ENCODE results near the gene RNF169.
"Not testable (repeated sequence)": the region's sequence is repeated elsewhere in the genome, so short reads cannot be mapped to it uniquely, and the experiment has no call there.

RNF169 gene

GRCh38 chr11:74825596-74825995 is 76.9 kb downstream of the RNF169 start:
- not testable (repeated sequence) for DNase-seq

- no peak for DNase-seq
These were observed 78.3 kb downstream of the RNF169 start for GRCh38 chr11:74826901-74827300.

- DNase-seq = no peak
These were observed 88.5 kb downstream of the RNF169 start for GRCh38 chr11:74837191-74837590.

GRCh38 chr11:74838188-74838587 is 89.5 kb downstream of the RNF169 start:
- no peak for DNase-seq

GRCh38 chr11:74839446-74839845 is 90.8 kb downstream of the RNF169 start:
- no peak for DNase-seq

- DNase-seq = no peak
These were observed 91.3 kb downstream of the RNF169 start for GRCh38 chr11:74839971-74840370.

GRCh38 chr11:74840486-74840885 is 91.8 kb downstream of the RNF169 start:
- no peak for DNase-seq

GRCh38 chr11:74842967-74843366 is 94.3 kb downstream of the RNF169 start:
- no peak for DNase-seq

GRCh38 chr11:74844072-74844471 is 95.4 kb downstream of the RNF169 start:
- DNase-seq = no peak

- no peak for DNase-seq
These were observed 96.2 kb downstream of the RNF169 start for GRCh38 chr11:74844865-74845264.

- DNase-seq = no peak
These were observed 97.4 kb downstream of the RNF169 start for GRCh38 chr11:74845978-74846517.

GRCh38 chr11:74846770-74847169 is 98.1 kb downstream of the RNF169 start:
- no peak for DNase-seq

- DNase-seq = no peak
These were observed 98.7 kb downstream of the RNF169 start for GRCh38 chr11:74847395-74847794.

- DNase-seq = no peak
These were observed 99.2 kb downstream of the RNF169 start for GRCh38 chr11:74847895-74848294.

- DNase-seq = no peak
These were observed 101.1 kb downstream of the RNF169 start for GRCh38 chr11:74849525-74850391.

GRCh38 chr11:74853223-74853622 is 104.6 kb downstream of the RNF169 start:
- no peak for DNase-seq

- no peak for DNase-seq
These were observed 112.1 kb downstream of the RNF169 start for GRCh38 chr11:74860743-74861142.

GRCh38 chr11:74863410-74863809 is 114.8 kb downstream of the RNF169 start:
- DNase-seq = no peak

- DNase-seq = no peak
These were observed 117.9 kb downstream of the RNF169 start for GRCh38 chr11:74866557-74866956.

- no peak for DNase-seq
These were observed 121.8 kb downstream of the RNF169 start for GRCh38 chr11:74870485-74870884.

GRCh38 chr11:74871037-74871436 is 122.4 kb downstream of the RNF169 start:
- no peak for DNase-seq

- no peak for DNase-seq
These were observed 128.5 kb downstream of the RNF169 start for GRCh38 chr11:74877132-74877531.

Measured in activated CD4-positive, alpha-beta T cell treated with anti-CD3 and anti-CD28 coated beads for 4 hours (primary cell).